GM21390 (cell line): Measurements from ENCODE around the gene PBXIP1.

Source experiments
- ATAC-seq: cut with Tn5 transposase; IDR thresholded peaks from one replicate; pipeline ENCODE4 v1.9.1; 2021; ENCODE audit not compliant: unreplicated experiment

The PBXIP1 gene

GRCh38 chr1:154901591-154901990, 54.3 kb downstream of the PBXIP1 start:
- no peak for ATAC-seq

GRCh38 chr1:154899041-154899440, 56.9 kb downstream of the PBXIP1 start:
- no peak for ATAC-seq

- no peak for ATAC-seq
Measured at GRCh38 chr1:154896771-154897286, 59.1 kb downstream of the PBXIP1 start.

- ATAC-seq: no peak
Measured at GRCh38 chr1:154895798-154896197, 60.1 kb downstream of the PBXIP1 start.
